Measurements from ENCODE around the gene OPCML. TPM values are rescaled to one million over a fixed set of nuclear protein-coding genes. Genes with fewer than 3 reads are reported as not detected.

Gene OPCML
- total RNA-seq, 1 experiment from 2014 or later, result 0.94 TPM

GRCh38 chr11:132977746-132978145 lies 554.6 kb downstream of the OPCML start:
- H4K91ac ChIP-seq (ENCODE audit: insufficient read length, low read depth, low read length), result no peak overlapping the region
- Mint-ChIP-seq H3K36me3 (ENCODE audit: insufficient read depth in 1 of 3, low read depth in 3 of 3) (no peaks in the 10 kb centered on the region; a peak in 1 of 7 replicates), H3K27me3 (ENCODE audit: low read depth) (peaks cover 2% of the 10 kb centered on the region), H3K27ac (no peak overlapping the region), H3K9me3 (no peaks in the 10 kb centered on the region), H3K4me1 (peaks cover 13 to 22% of the 10 kb centered on the region in 2 experiments), H3K4me3 (no peak overlapping the region)
- H4K5ac ChIP-seq (ENCODE audit: insufficient read length, low read depth, low read length), result no peak overlapping the region
- WGBS (ENCODE audit: extremely low coverage, insufficient read length, low lambda C conversion rate), result no CpG with 5 or more reads among the region's 4 CpGs
- no peaks in the 10 kb centered on the region for H3K79me1 ChIP-seq (ENCODE audit: insufficient read depth, low read depth, low read length, poor library complexity, severe bottlenecking)
- H4K8ac ChIP-seq (replicated peaks; ENCODE audit: insufficient read length, low read depth, low read length), result no peak overlapping the region
- no peaks in the 10 kb centered on the region; the same call in 1 of the 2 replicates for H3K4me1 ChIP-seq (ENCODE audit: insufficient read depth, low read length)
- H3K4ac ChIP-seq (ENCODE audit: low read depth, low read length), result no peak overlapping the region
- H3K23ac ChIP-seq (ENCODE audit: insufficient read length, low read depth, low read length), result no peak overlapping the region
- no peak overlapping the region for H2AFZ ChIP-seq (ENCODE audit: low read length)
- no peaks in the 10 kb centered on the region for H3K27me3 ChIP-seq (ENCODE audit: insufficient read depth, low read length)
- H3K9ac ChIP-seq (ENCODE audit: extremely low read depth, insufficient read length, low read length), result no peak overlapping the region
- H3K56ac ChIP-seq (ENCODE audit: insufficient read length, low read depth, low read length), result no peak overlapping the region
- no peak overlapping the region for H3K4me2 ChIP-seq (ENCODE audit: insufficient read depth, insufficient read length, low read length)
- no peak overlapping the region for H2BK5ac ChIP-seq (ENCODE audit: insufficient read length, low read length)
- no peak overlapping the region for H3K18ac ChIP-seq (ENCODE audit: insufficient read length, low read depth, low read length)
- H3K27ac ChIP-seq (ENCODE audit: insufficient read length, low read depth, low read length), result no peak overlapping the region
- H3T11ph ChIP-seq (ENCODE audit: low read length), result no peak overlapping the region
- TF ChIP-seq, protein P1, sequence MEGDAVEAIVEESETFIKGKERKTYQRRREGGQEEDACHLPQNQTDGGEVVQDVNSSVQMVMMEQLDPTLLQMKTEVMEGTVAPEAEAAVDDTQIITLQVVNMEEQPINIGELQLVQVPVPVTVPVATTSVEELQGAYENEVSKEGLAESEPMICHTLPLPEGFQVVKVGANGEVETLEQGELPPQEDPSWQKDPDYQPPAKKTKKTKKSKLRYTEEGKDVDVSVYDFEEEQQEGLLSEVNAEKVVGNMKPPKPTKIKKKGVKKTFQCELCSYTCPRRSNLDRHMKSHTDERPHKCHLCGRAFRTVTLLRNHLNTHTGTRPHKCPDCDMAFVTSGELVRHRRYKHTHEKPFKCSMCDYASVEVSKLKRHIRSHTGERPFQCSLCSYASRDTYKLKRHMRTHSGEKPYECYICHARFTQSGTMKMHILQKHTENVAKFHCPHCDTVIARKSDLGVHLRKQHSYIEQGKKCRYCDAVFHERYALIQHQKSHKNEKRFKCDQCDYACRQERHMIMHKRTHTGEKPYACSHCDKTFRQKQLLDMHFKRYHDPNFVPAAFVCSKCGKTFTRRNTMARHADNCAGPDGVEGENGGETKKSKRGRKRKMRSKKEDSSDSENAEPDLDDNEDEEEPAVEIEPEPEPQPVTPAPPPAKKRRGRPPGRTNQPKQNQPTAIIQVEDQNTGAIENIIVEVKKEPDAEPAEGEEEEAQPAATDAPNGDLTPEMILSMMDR (conservative IDR thresholded peaks at IDR 0.05), result no peak
- no peak for DNase-seq
- H2AK5ac ChIP-seq (ENCODE audit: insufficient read length, low read length), result no peak overlapping the region
- H2BK120ac ChIP-seq (ENCODE audit: low read depth, low read length, poor library complexity, severe bottlenecking), result no peak overlapping the region
- H3K9me3 ChIP-seq (ENCODE audit: control insufficient read depth, low read depth, low read length), result no peaks in the 10 kb centered on the region
- H3K23me2 ChIP-seq (ENCODE audit: insufficient read length, low read depth, low read length, poor library complexity, severe bottlenecking), result no peaks in the 10 kb centered on the region
- no peak overlapping the region for H2BK12ac ChIP-seq (ENCODE audit: insufficient read length, low read depth, low read length)
- H4K20me1 ChIP-seq (ENCODE audit: control insufficient read depth, insufficient read depth, insufficient read length), result no peaks in the 10 kb centered on the region
- no peaks in the 10 kb centered on the region for H3K79me2 ChIP-seq (ENCODE audit: insufficient read depth, low read length)
- H2BK20ac ChIP-seq (ENCODE audit: low read depth, low read length, poor library complexity, severe bottlenecking), result no peak overlapping the region
- no peak overlapping the region for H3K14ac ChIP-seq (ENCODE audit: insufficient read depth, low read length)
- no peak overlapping the region for H2BK15ac ChIP-seq (ENCODE audit: low read depth, low read length)

Measured in H9 (cell line).